Stimulated activated CD4-positive, alpha-beta T cell treated with anti-CD3 and anti-CD28 coated beads, Interleukin-1b, Interleukin-23, amount 100 ng/mL, for 1 hour (primary cell): Measurements from ENCODE around the gene USP5.
"Not testable (repeated sequence)": the region's sequence is repeated elsewhere in the genome, so short reads cannot be mapped to it uniquely, and the experiment has no call there.

ENCODE experiments used
- DNase-seq, 2 donors: peaks; one replicate each; pipeline ENCODE4 v3.0.0-alpha.2; 2020; ENCODE audit warnings: low read depth in 2 of 2

Gene USP5

GRCh38 chr12:6887460-6887859, 35.5 kb downstream of the USP5 start:
- DNase-seq, result no peak

- DNase-seq, result no peak
Measured at GRCh38 chr12:6888360-6888759, 36.4 kb downstream of the USP5 start.

GRCh38 chr12:6888794-6889193, 36.8 kb downstream of the USP5 start:
- not testable (repeated sequence) for DNase-seq

GRCh38 chr12:6889775-6890573, 38.0 kb downstream of the USP5 start:
- not testable (repeated sequence) for DNase-seq

- peak; percentile 96 to 98 for DNase-seq
Measured at GRCh38 chr12:6890789-6891645, 39.1 kb downstream of the USP5 start.

- no peak for DNase-seq
Measured at GRCh38 chr12:6891646-6892001, 39.7 kb downstream of the USP5 start.

GRCh38 chr12:6892683-6893082, 40.7 kb downstream of the USP5 start:
- DNase-seq, result not testable (repeated sequence)

- no peak for DNase-seq
Measured at GRCh38 chr12:6894321-6894720, 42.4 kb downstream of the USP5 start.

GRCh38 chr12:6896846-6897435, 45.0 kb downstream of the USP5 start:
- DNase-seq, result no peak

- no peak for DNase-seq
Measured at GRCh38 chr12:6899427-6899826, 47.5 kb downstream of the USP5 start.

GRCh38 chr12:6899837-6900519, 48.0 kb downstream of the USP5 start:
- no peak for DNase-seq

- no peak for DNase-seq
Measured at GRCh38 chr12:6902448-6902847, 50.5 kb downstream of the USP5 start.

- DNase-seq, result no peak
Measured at GRCh38 chr12:6903722-6904121, 51.8 kb downstream of the USP5 start.

- peak; percentile 88 to 92 for DNase-seq
Measured at GRCh38 chr12:6904280-6905276, 52.6 kb downstream of the USP5 start, which contains the start of gene LRRC23. TSS of gene LRRC23 (plus strand) at chr12:6904822. CDS start at chr12:6905634, 812 bp downstream.

- DNase-seq, result no peak
Measured at GRCh38 chr12:6905414-6906040, 53.6 kb downstream of the USP5 start.

- DNase-seq, result not testable (repeated sequence)
Measured at GRCh38 chr12:6908141-6908540, 56.2 kb downstream of the USP5 start.

GRCh38 chr12:6909421-6910145, 57.6 kb downstream of the USP5 start:
- DNase-seq, result no peak

- no peak for DNase-seq
Measured at GRCh38 chr12:6912164-6912935, 60.4 kb downstream of the USP5 start.
